HCT116 (cell line): ENCODE results near the gene STIM1. TPM values are rescaled to one million over a fixed set of nuclear protein-coding genes. Genes with fewer than 3 reads are reported as not detected.

Experiments used
- ATAC-seq: fragments of 200-7000 bp; cut with Tn5 transposase; 2 replicates; pipeline ENCODE4 v1.9.1; 2020; ENCODE audit warnings: mild to moderate bottlenecking, moderate library complexity
- BruUV-seq: library from RNA; stranded (reverse); fragments of 400-500 nt; replicated peaks from 2 replicates; lab custom pipeline; 2021; lab: Mats Ljungman, UMichigan
- CTCF ChIA-PET: fragments of 300-600 bp; sonication (Branson Sonifier 250); formaldehyde crosslinking; loops from one replicate; lab custom pipeline; 2021; ENCODE audit warnings: antibody characterized with exemption; lab: Charles Lee
- POLR2A ChIA-PET: fragments of 300-600, 350-600 bp; sonication (Branson Sonifier 250); formaldehyde crosslinking; loops from one replicate; lab custom pipeline; 2021; ENCODE audit warnings: antibody characterized with exemption; lab: Charles Lee
- RAD21 ChIA-PET, 2 experiments: fragments of 300-600 bp; sonication (Branson Sonifier 250); formaldehyde crosslinking; loops; one replicate each; lab custom pipeline; 2023; ENCODE audit warnings: low total read pairs in 2 of 2; ENCODE audit not compliant: uncharacterized antibody in 2 of 2, unreplicated experiment in 2 of 2, low non-redundant PET in 1 of 2; lab: Charles Lee
- DNase-seq: peaks from one replicate; pipeline ENCODE4 v3.0.0-alpha.2; 2010; ENCODE audit warnings: low read depth, low spot score
- H2AFZ ChIP-seq: fragments of 200-600 bp; shearing (Covaris generic), sonication (generic); 2 replicates; pipeline ENCODE4 v1.6.1; 2017; ENCODE audit warnings: low read depth, mixed run types, mixed read lengths, antibody characterized with exemption, low read length; ENCODE audit not compliant: poor library complexity, severe bottlenecking
- H3K27ac ChIP-seq: 2 replicates; pipeline ENCODE4 v1.5.1; 2012; ENCODE audit warnings: low read depth, low read length
- H3K27me3 ChIP-seq: fragments of 200-600 bp; sonication (generic); 2 replicates; pipeline ENCODE4 v1.6.1; 2016; ENCODE audit warnings: mixed run types, low read length, mixed read lengths; ENCODE audit not compliant: insufficient read depth
- H3K36me3 ChIP-seq, 2 experiments: fragments of 200-500 bp in 1 of 2; fragments of 200-600 bp in 1 of 2; sonication (Bioruptor generic) in 1 of 2; sonication (generic) in 1 of 2; 2 replicates each; pipeline versions ENCODE4 v1.5.1 to v1.6.1; 2014 to 2016; ENCODE audit warnings: low read length in 2 of 2, inconsistent platforms in 1 of 2, mixed read lengths in 1 of 2, mixed run types in 1 of 2; ENCODE audit not compliant: insufficient read depth in 2 of 2, control insufficient read depth in 1 of 2
- H3K4me1 ChIP-seq, 2 experiments: fragments of 200-600 bp in 1 of 2; sonication (generic) in 1 of 2; 2 replicates each; pipeline versions ENCODE4 v1.5.1 to v1.6.1; 2012 to 2017; ENCODE audit warnings: low read length in 2 of 2, inconsistent platforms in 1 of 2, mild to moderate bottlenecking in 1 of 2, mixed read lengths in 1 of 2, mixed run types in 1 of 2, moderate library complexity in 1 of 2; ENCODE audit not compliant: insufficient read depth in 2 of 2, control insufficient read depth in 1 of 2
- H3K4me2 ChIP-seq: fragments of 200-600 bp; sonication (generic); 2 replicates; pipeline ENCODE4 v1.6.1; 2017; ENCODE audit warnings: mixed run types, low read length, mixed read lengths
- H3K4me3 ChIP-seq, 2 experiments: fragments of 200-600 bp in 1 of 2; sonication (generic) in 1 of 2; replicated peaks in 1 of 2; 2 replicates each; pipeline ENCODE4 v1.5.1; 2011 to 2016; ENCODE audit warnings: low read length in 2 of 2, control low read depth in 1 of 2, low read depth in 1 of 2, mild to moderate bottlenecking in 1 of 2, mixed read lengths in 1 of 2, mixed run types in 1 of 2
- H3K79me2 ChIP-seq: fragments of 200-600 bp; sonication (generic); 2 replicates; pipeline ENCODE4 v1.6.1; 2017; ENCODE audit warnings: mild to moderate bottlenecking, mixed run types, low read length, moderate library complexity, mixed read lengths; ENCODE audit not compliant: insufficient read depth
- H3K9ac ChIP-seq: fragments of 200-600 bp; sonication (generic); 2 replicates; pipeline ENCODE4 v1.6.1; 2016; ENCODE audit warnings: low read length, mixed read lengths
- H3K9me2 ChIP-seq: fragments of 200-600 bp; sonication (generic), shearing (Covaris generic); 2 replicates; pipeline ENCODE4 v1.6.1; 2017; ENCODE audit warnings: mixed run types, mild to moderate bottlenecking, moderate library complexity; ENCODE audit not compliant: insufficient read depth
- H3K9me3 ChIP-seq, 2 experiments: fragments of 200-500 bp in 1 of 2; fragments of 200-600 bp in 1 of 2; sonication (Bioruptor generic) in 1 of 2; sonication (generic) in 1 of 2; 2 replicates each; pipeline ENCODE4 v1.6.1; 2014 to 2017; ENCODE audit warnings: low read length in 2 of 2, mixed read lengths in 2 of 2, inconsistent platforms in 1 of 2, low read depth in 1 of 2, mild to moderate bottlenecking in 1 of 2, mixed run types in 1 of 2, moderate library complexity in 1 of 2; ENCODE audit not compliant: control insufficient read depth in 1 of 2, insufficient read depth in 1 of 2
- H4K20me1 ChIP-seq: fragments of 200-600 bp; sonication (generic), shearing (Covaris generic); 2 replicates; pipeline ENCODE4 v1.6.1; 2017; ENCODE audit warnings: mixed run types, mild to moderate bottlenecking, moderate library complexity; ENCODE audit not compliant: insufficient read depth
- CBX3 ChIP-seq: IDR thresholded peaks from 2 replicates; pipeline ENCODE4 v1.6.1; 2012; ENCODE audit warnings: low read depth
- CEBPB ChIP-seq: IDR thresholded peaks from 2 replicates; pipeline ENCODE4 v1.6.1; 2012; ENCODE audit warnings: low read depth
- EGR1 ChIP-seq: IDR thresholded peaks from 2 replicates; pipeline ENCODE4 v1.6.1; 2012; ENCODE audit warnings: low read depth
- EZH2 ChIP-seq: fragments of 200-600 bp; sonication (generic); IDR thresholded peaks from 2 replicates; pipeline ENCODE4 v1.6.1; 2017; ENCODE audit warnings: antibody characterized with exemption, mixed run types
- FOSL1 ChIP-seq: IDR thresholded peaks from 2 replicates; pipeline ENCODE4 v1.6.1; 2012; ENCODE audit warnings: low read depth
- POLR2A ChIP-seq: IDR thresholded peaks from 2 replicates; pipeline ENCODE4 v1.7.0; 2011; ENCODE audit warnings: borderline replicate concordance; ENCODE audit not compliant: insufficient read depth, insufficient read length; ENCODE audit errors: extremely low read depth
- TCF7L2 ChIP-seq: IDR thresholded peaks from 2 replicates; pipeline ENCODE4 v1.7.0; 2011; ENCODE audit warnings: borderline replicate concordance, inconsistent platforms; ENCODE audit not compliant: insufficient read depth, insufficient read length; ENCODE audit errors: extremely low read depth
- ZNF274 ChIP-seq: fragments of 200-500 bp; sonication (Bioruptor generic); IDR thresholded peaks from 2 replicates; pipeline ENCODE4 v1.6.1; 2014; ENCODE audit warnings: mild to moderate bottlenecking, low read depth, low read length, inconsistent platforms
- intact Hi-C: fragments of 100-400 bp; cut with micrococcal nuclease; formaldehyde crosslinking; loops from 2 replicates; pipeline ENCODE4 v1.10.0; 2022
- total RNA-seq: library from RNA; stranded (reverse); gene quantifications from one replicate; pipeline ENCODE4 v1.2.1, GENCODE V29; 2021; ENCODE audit not compliant: unreplicated experiment

STIM1 gene
- total RNA-seq, 1 experiment from 2014 or later, result 22.3 TPM

GRCh38 chr11:3933165-3933628 is 77.7 kb downstream of the STIM1 start:
- Histone ChIP-seq H3K4me1 (no peaks in the 10 kb centered on the region), H3K4me2 (no peak overlapping the region), H3K79me2 (no peaks in the 10 kb centered on the region), H3K9me3 (no peaks in the 10 kb centered on the region), H3K36me3 (no peaks in the 10 kb centered on the region), H3K27me3 (no peaks in the 10 kb centered on the region), H2AFZ (no peak overlapping the region), H3K4me3 (no peak overlapping the region), H4K20me1 (no peaks in the 10 kb centered on the region), H3K9me2 (no peaks in the 10 kb centered on the region), H3K9ac (no peak overlapping the region), H3K27ac (no peak overlapping the region)
- CTCF ChIA-PET, result no interaction called here
- ATAC-seq (no peak), DNase-seq (no peak)
- BruUV-seq, result no TSS peak
- POLR2A ChIA-PET, result no interaction called here
- no peak for TF ChIP-seq POLR2A
- TF ChIP-seq FOSL1, result no peak
- intact Hi-C loops, result no loop called here
- RAD21 ChIA-PET, result no interaction called here

- H3K4me1 ChIP-seq, result no peaks in the 10 kb centered on the region
- H3K4me3 ChIP-seq, result no peak overlapping the region
- H3K9me3 ChIP-seq, result no peaks in the 10 kb centered on the region
- no peaks in the 10 kb centered on the region for H3K9me2 ChIP-seq
- no peaks in the 10 kb centered on the region for H3K27me3 ChIP-seq
- no peak overlapping the region for H3K27ac ChIP-seq
- H4K20me1 ChIP-seq, result no peaks in the 10 kb centered on the region
- H3K9ac ChIP-seq, result no peak overlapping the region
- H3K4me2 ChIP-seq, result no peak overlapping the region
- no peaks in the 10 kb centered on the region for H3K79me2 ChIP-seq
- POLR2A ChIA-PET, result no interaction called here
- RAD21 ChIA-PET, result no interaction called here
- ATAC-seq (no peak), DNase-seq (no peak)
- intact Hi-C loops, result no loop called here
- TF ChIP-seq EGR1 (no peak), CEBPB (no peak), TCF7L2 (no peak), ZNF274 (no peak), CBX3 (no peak), EZH2 (no peak)
- CTCF ChIA-PET, result no interaction called here
- no peaks in the 10 kb centered on the region for H3K36me3 ChIP-seq
- no TSS peak for BruUV-seq
- H2AFZ ChIP-seq, result no peak overlapping the region
These were observed 79.2 kb downstream of the STIM1 start for GRCh38 chr11:3934658-3935057.
